GM19099 (cell line): ENCODE measurements around the gene SUPT20HL1.

Experiments used
- POLR2A ChIP-seq: IDR thresholded peaks from 3 replicates; pipeline ENCODE4 v1.6.1; 2011; ENCODE audit warnings: low read depth; ENCODE audit not compliant: insufficient read length; ENCODE audit errors: extremely low read depth

The SUPT20HL1 gene

GRCh38 chrX:24360272-24360671 is at the start of gene SUPT20HL1:
Gene SUPT20HL1 (plus strand): TSS chrX:24360639. CDS start chrX:24362761, 2,122 bp downstream.
- TF ChIP-seq POLR2A = no peak

DNA sequence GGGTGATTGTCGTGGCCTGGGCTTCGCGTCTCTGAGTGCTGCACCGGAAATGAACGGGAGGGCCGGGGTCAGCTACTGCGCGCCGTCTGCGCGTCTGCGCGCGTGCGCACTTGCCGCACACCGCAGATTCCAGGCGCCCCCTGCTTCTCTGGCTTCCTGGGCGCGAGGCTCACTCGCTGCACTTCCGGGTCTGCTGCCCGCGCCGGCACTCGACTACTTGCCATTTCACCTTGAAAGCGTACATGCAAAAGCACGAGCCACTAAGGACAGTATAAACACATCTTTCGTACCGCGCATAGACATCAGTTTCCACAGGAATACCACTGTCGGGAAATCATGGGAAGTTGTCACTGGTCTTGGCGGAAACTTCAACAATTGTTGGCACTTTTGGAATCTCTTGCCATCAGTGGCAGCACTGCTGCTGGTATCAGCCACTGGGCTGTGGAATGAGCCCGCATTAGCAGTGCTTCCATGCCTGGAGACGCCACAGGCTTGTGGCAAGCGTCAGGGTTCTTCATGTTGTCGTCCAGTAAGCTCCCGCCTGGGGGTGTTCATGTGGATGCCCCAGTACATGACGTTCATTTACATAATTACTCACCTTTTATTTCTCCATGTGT is 46.3 kb upstream of the SUPT20HL1 start, which contains the start of gene SUPT20HL2:
TSS of gene SUPT20HL2 (minus strand) at position 51 of the 617 bp plus-strand sequence. CDS start 754 bp downstream, outside the sequence.
- TF ChIP-seq POLR2A = no peak

- no peak for TF ChIP-seq POLR2A
Observed at GRCh38 chrX:24316111-24316510, 44.3 kb upstream of the SUPT20HL1 start.

- TF ChIP-seq POLR2A = no peak
Observed at GRCh38 chrX:24317567-24317966, 42.9 kb upstream of the SUPT20HL1 start.

- TF ChIP-seq POLR2A = no peak
Observed at GRCh38 chrX:24321741-24322395, 38.6 kb upstream of the SUPT20HL1 start.

DNA sequence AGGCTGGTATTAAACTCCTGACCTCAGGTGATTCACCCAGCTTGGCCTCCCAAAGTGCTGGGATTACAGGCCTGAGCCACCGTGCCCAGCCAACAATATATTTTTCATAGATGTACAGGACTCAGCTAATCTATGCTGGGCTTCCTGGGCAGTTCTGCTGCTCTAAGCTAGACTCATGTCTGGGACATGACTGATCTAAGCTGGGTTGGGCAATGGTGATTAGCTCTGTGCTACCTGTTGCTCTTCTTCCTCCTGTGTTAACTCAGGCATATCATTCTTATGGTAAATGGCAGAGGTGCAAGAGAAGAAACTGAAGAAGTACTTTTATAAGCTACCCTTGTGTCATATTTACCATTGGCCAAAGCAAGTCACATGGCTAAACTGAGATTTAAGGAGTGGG is 35.2 kb upstream of the SUPT20HL1 start:
- TF ChIP-seq POLR2A = no peak

GRCh38 chrX:24332878-24333277 is 27.6 kb upstream of the SUPT20HL1 start:
- no peak for TF ChIP-seq POLR2A

DNA sequence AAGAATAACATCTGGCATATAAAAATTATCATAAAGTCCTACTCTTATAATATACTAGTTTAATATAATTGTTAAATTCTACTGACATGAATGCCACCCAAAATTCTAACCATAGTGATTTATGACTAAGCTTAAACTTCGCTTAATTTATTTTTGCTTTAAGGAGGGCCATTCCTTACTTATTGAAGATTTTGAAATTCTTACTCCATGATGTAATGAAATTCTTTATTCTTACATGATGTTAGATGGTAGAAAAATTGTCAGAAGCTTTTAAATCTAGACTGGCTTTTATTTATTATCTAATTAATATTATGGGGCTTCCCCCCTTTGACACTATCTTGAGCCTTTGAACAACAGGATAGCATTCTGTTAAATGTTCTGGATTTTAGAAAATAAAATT is 27.1 kb upstream of the SUPT20HL1 start:
- TF ChIP-seq POLR2A = no peak

DNA sequence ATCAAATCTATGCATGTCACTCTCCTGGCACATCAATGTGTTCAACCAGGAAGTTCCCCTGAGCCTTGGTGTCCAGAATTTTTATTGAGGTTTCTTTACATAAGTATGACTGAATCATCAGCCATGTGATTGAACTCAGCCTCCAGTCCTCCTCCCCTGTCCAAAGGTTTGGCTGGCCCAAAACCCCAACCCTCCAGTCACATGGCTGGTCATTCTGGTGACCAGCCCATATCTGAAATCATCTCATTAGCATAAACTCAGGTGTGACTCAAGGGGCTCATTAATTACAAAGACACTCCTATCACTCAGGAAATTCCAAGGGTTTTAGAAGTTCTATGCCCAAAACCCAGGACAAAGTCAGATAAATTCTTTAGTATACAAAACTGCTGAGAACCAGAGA is 26.0 kb upstream of the SUPT20HL1 start:
- no peak for TF ChIP-seq POLR2A

- TF ChIP-seq POLR2A = no peak
Observed at GRCh38 chrX:24335871-24336270, 24.6 kb upstream of the SUPT20HL1 start.

- TF ChIP-seq POLR2A = no peak
Observed at GRCh38 chrX:24339911-24340310, 20.5 kb upstream of the SUPT20HL1 start.

GRCh38 chrX:24340501-24340900 is 19.9 kb upstream of the SUPT20HL1 start:
- no peak for TF ChIP-seq POLR2A

GRCh38 chrX:24341795-24342194 is 18.6 kb upstream of the SUPT20HL1 start:
- no peak for TF ChIP-seq POLR2A

- TF ChIP-seq POLR2A = no peak
Observed at GRCh38 chrX:24343719-24344118, 16.7 kb upstream of the SUPT20HL1 start.

DNA sequence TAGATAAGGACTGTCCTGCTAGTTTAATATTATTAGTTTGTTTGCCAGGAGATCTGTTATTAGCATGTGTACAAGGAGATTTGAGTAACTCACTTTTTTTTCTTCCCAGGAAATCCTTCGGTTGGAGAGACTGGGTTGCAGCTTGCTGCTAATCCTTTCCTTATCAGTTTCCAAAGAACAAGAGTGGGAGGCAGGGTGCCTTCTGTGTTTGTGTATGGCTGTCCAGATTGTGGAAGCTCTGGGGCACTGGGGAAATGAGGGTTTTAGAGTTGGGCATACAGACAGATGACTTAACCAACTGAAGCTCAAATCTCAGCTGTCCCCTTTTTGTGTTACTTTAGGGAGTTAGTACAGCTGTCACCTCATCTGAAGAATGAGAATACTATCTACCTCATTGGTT is 12.6 kb upstream of the SUPT20HL1 start:
- no peak for TF ChIP-seq POLR2A

GRCh38 chrX:24350217-24350616 is 10.2 kb upstream of the SUPT20HL1 start:
- TF ChIP-seq POLR2A = no peak
